ENCODE measurements around the gene KRT84. TPM values are rescaled to one million over a fixed set of nuclear protein-coding genes. Genes with fewer than 3 reads are reported as not detected.

Gene KRT84
- polyA plus RNA-seq, 1 experiment = not detected

DNA sequence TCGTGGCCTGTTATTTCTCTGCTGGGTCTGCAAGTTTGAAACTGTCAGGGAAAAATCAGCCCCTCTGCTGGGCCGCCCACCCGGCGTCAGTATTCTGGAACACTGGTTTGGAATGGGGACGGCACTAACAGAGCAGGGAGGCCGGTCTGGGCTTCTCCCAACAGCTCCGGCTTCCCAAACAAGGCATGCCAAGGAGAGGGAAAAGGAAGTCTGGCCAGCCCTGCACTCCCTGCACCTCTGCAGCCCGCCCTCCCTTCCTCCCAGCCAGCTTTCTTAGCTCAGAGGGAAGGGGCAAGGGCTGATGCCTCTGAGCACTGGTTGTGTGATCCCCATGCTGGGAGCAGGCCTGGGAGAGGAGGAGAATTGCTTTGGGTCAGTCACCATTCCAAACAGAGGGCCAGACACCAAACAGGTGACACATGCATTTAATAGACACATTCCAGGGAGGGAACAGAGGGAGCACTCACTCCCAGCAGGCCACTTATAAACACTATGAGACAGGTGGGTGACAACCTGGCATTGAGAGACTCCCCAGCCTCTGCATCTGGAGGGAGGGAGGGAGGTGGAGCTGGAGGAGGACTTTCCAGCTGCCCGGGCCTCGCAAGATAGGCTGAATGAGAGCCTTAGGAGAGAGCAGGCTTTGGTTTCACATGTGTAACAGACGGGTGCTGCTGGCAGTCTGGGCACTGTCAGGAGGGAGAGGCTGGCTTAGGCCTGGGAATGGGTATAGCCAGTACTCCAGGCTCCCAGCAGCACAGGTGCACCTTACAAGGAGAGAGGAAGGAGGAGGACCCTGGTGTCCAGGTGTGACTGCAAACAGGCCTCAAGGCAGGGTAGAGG is 38.4 kb upstream of the KRT84 start:
- Histone ChIP-seq H3K27me3 (ENCODE audit: control insufficient read depth, insufficient read depth, low read length) (peaks cover 25% of the 10 kb centered on the region), H3K4me3 (ENCODE audit: low read depth, low read length) (no peak overlapping the region), H3K9me3 (ENCODE audit: control insufficient read depth, insufficient read depth, low read length) (no peaks in the 10 kb centered on the region), H3K27ac (ENCODE audit: low read depth, low read length) (no peak overlapping the region)
- no peak for DNase-seq (ENCODE audit: low read depth, low spot score)
- ChIA-PET POLR2A (no interaction called here), CTCF (no interaction called here)
- TF ChIP-seq, protein P1, sequence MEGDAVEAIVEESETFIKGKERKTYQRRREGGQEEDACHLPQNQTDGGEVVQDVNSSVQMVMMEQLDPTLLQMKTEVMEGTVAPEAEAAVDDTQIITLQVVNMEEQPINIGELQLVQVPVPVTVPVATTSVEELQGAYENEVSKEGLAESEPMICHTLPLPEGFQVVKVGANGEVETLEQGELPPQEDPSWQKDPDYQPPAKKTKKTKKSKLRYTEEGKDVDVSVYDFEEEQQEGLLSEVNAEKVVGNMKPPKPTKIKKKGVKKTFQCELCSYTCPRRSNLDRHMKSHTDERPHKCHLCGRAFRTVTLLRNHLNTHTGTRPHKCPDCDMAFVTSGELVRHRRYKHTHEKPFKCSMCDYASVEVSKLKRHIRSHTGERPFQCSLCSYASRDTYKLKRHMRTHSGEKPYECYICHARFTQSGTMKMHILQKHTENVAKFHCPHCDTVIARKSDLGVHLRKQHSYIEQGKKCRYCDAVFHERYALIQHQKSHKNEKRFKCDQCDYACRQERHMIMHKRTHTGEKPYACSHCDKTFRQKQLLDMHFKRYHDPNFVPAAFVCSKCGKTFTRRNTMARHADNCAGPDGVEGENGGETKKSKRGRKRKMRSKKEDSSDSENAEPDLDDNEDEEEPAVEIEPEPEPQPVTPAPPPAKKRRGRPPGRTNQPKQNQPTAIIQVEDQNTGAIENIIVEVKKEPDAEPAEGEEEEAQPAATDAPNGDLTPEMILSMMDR (IDR thresholded peaks at IDR 0.05; ENCODE audit: low read depth, low read length) = no peak

DNA sequence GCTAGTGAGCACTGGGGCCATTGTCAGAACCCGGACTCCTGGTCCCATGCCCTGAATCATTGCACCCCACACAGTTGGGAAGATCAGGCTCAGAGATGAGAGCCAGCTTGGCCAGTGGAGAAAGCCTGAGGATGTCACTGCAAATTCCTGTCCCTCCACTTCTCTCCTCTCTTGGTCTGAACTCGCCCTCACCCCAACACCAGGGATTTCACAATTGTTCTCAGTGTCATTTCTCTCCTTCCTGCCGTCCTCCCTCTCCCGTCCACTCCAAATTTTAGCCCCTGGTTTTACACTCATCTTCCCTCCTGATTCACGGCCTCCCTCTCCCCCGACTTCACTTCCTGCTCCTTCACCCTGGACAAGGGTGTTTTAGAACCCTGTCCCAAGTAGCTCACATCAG is 37.6 kb upstream of the KRT84 start:
- Histone ChIP-seq H3K9me3 (ENCODE audit: control insufficient read depth, insufficient read depth, low read length) (no peaks in the 10 kb centered on the region), H3K27me3 (ENCODE audit: control insufficient read depth, insufficient read depth, low read length) (peaks cover 24% of the 10 kb centered on the region), H3K4me3 (ENCODE audit: low read depth, low read length) (no peak overlapping the region), H3K27ac (ENCODE audit: low read depth, low read length) (no peak overlapping the region)
- ChIA-PET POLR2A (no interaction called here), CTCF (no interaction called here)
- DNase-seq (ENCODE audit: low read depth, low spot score) = no peak
- TF ChIP-seq, protein P1 (IDR thresholded peaks at IDR 0.05; ENCODE audit: low read depth, low read length) = no peak

DNA sequence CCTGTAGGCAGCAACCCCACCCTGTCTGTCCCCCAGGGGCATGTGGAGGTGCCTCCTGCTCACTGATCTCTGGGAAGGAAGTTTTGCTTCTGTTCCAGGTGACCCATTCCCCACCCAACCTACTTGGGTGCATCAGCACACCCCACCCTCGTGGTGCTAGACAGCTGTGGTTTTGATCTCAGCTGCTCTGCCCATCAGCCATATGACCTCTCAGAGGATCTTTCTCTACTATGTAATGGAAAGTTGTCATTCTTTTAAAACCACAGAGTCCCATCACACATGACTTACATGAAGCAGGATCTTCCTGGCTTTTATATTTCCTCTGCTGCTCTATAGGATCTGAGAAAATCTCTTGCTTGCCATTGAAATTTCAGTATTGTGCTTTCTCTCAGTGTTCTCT is 34.2 kb upstream of the KRT84 start:
- H3K27me3 ChIP-seq (ENCODE audit: control insufficient read depth, insufficient read depth, low read length) = peaks cover 17% of the 10 kb centered on the region
- ChIA-PET CTCF (no interaction called here), POLR2A (no interaction called here)
- no peak overlapping the region for H3K4me3 ChIP-seq (ENCODE audit: low read depth, low read length)
- TF ChIP-seq, protein P1 (IDR thresholded peaks at IDR 0.05; ENCODE audit: low read depth, low read length) = no peak
- no peaks in the 10 kb centered on the region for H3K9me3 ChIP-seq (ENCODE audit: control insufficient read depth, insufficient read depth, low read length)
- DNase-seq (ENCODE audit: low read depth, low spot score) = no peak
- no peak overlapping the region for H3K27ac ChIP-seq (ENCODE audit: low read depth, low read length)

DNA sequence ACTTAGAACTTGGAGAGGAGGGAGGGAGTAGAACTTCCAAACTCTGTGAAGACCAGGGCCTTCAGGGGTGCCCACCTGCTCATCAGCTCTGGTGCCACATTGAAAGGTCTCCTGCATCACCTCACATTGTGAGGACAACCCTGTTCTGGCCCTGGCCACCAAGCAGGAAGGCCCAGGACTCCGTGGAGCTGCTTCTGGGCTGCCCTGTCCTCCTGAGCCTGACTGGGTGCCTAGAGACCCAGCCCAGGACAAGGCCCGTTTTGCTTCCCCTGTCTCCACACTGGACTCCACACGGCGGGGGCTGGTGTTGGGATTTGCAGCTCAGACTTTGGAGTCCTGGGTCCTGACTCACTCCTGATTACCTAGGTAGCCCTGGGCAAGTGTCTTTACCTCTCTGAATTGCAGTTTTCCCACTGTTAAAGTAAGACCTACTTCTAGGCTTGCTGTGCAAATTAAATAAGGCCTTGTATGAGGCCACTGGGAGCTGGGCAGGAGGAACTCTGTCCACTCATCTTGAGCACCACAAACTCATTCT is 33.2 kb upstream of the KRT84 start:
- Histone ChIP-seq H3K9me3 (ENCODE audit: control insufficient read depth, insufficient read depth, low read length) (no peaks in the 10 kb centered on the region), H3K4me3 (ENCODE audit: low read depth, low read length) (no peak overlapping the region), H3K27ac (ENCODE audit: low read depth, low read length) (no peak overlapping the region), H3K27me3 (ENCODE audit: control insufficient read depth, insufficient read depth, low read length) (peaks cover 16% of the 10 kb centered on the region)
- no peak for DNase-seq (ENCODE audit: low read depth, low spot score)
- ChIA-PET CTCF (no interaction called here), POLR2A (no interaction called here)
- TF ChIP-seq, protein P1 (IDR thresholded peaks at IDR 0.05; ENCODE audit: low read depth, low read length) = no peak

DNA sequence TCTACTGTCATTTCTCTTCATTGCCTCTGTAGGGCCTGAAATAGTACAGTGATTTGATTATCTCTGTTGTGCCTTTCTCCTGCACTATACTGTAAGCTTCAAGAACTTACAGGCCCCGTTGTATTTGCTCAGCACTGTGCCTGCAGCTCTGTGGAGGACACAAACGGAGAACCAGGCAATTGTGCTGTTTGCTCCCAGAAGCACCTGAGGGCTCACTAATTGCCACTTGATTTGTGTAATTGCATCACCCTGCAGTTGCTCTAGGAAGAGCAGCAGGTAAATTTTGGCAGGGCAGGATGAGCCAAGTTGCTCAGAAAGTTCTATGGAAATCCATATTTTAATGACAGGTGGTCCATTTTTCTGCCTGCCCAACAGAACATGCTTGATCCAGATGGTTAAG is 32.3 kb upstream of the KRT84 start:
- ChIA-PET CTCF (no interaction called here), POLR2A (no interaction called here)
- TF ChIP-seq, protein P1 (IDR thresholded peaks at IDR 0.05; ENCODE audit: low read depth, low read length) = no peak
- no peak for DNase-seq (ENCODE audit: low read depth, low spot score)
- Histone ChIP-seq H3K27ac (ENCODE audit: low read depth, low read length) (no peak overlapping the region), H3K27me3 (ENCODE audit: control insufficient read depth, insufficient read depth, low read length) (peaks cover 13% of the 10 kb centered on the region), H3K9me3 (ENCODE audit: control insufficient read depth, insufficient read depth, low read length) (no peaks in the 10 kb centered on the region), H3K4me3 (ENCODE audit: low read depth, low read length) (no peak overlapping the region)

Measured in AG04450 (cell line).